MCF 10A (cell line): ENCODE results near the gene NOL4. TPM values are rescaled to one million over a fixed set of nuclear protein-coding genes. Genes with fewer than 3 reads are reported as not detected.

Experiments
- BruUV-seq: library from RNA; stranded (reverse); fragments of 400-500 nt; replicated peaks from 2 replicates; lab custom pipeline; 2021; lab: Mats Ljungman, UMichigan
- CTCF ChIA-PET: fragments of 300-600 bp; sonication (Branson Sonifier 250); formaldehyde crosslinking; extraction: SDS; loops from one replicate; lab custom pipeline; 2021; ENCODE audit warnings: antibody characterized with exemption, inconsistent platforms; lab: Yijun Ruan, JAX
- POLR2A ChIA-PET: fragments of 300-600, 350-650 bp; sonication (Branson Sonifier 250); formaldehyde crosslinking; extraction: SDS; loops from one replicate; lab custom pipeline; 2020; ENCODE audit warnings: antibody characterized with exemption, inconsistent platforms; lab: Yijun Ruan, JAX
- DNase-seq: peaks from one replicate; pipeline ENCODE4 v3.0.0-alpha.2; 2018; ENCODE audit not compliant: unreplicated experiment
- H3K27ac Mint-ChIP-seq: one replicate; pipeline ENCODE4 v1.8.0; 2022; ENCODE audit warnings: mild to moderate bottlenecking, low read depth, mixed read lengths; ENCODE audit not compliant: unreplicated experiment
- H3K27me3 Mint-ChIP-seq: one replicate; pipeline ENCODE4 v1.8.0; 2022; ENCODE audit warnings: mixed read lengths; ENCODE audit not compliant: insufficient read depth, unreplicated experiment
- H3K36me3 Mint-ChIP-seq: one replicate; pipeline ENCODE4 v1.8.0; 2022; ENCODE audit warnings: mild to moderate bottlenecking, moderate library complexity, mixed read lengths; ENCODE audit not compliant: insufficient read depth, unreplicated experiment
- H3K4me1 Mint-ChIP-seq: one replicate; pipeline ENCODE4 v1.8.0; 2022; ENCODE audit warnings: mixed read lengths; ENCODE audit not compliant: insufficient read depth, unreplicated experiment
- H3K4me3 Mint-ChIP-seq: one replicate; pipeline ENCODE4 v1.8.0; 2022; ENCODE audit warnings: mild to moderate bottlenecking, moderate library complexity, mixed read lengths; ENCODE audit not compliant: unreplicated experiment
- H3K9me3 Mint-ChIP-seq: one replicate; pipeline ENCODE4 v1.8.0; 2022; ENCODE audit warnings: mixed read lengths; ENCODE audit not compliant: unreplicated experiment
- CTCF ChIP-seq: fragments of 200-600 bp; IDR thresholded peaks from one replicate; pipeline ENCODE4 v1.8.0; 2022; ENCODE audit warnings: antibody characterized with exemption, mild to moderate bottlenecking; ENCODE audit not compliant: unreplicated experiment
- intact Hi-C: fragments of 100-400 bp; cut with micrococcal nuclease; formaldehyde crosslinking; loops from 2 replicates; pipeline ENCODE4 v1.14.1; 2022
- total RNA-seq: library from RNA; stranded (reverse); gene quantifications from 2 replicates; pipeline ENCODE4 v1.2.3, GENCODE V29; 2022

NOL4 gene
- total RNA-seq, 1 experiment from 2014 or later: not detected

- Mint-ChIP-seq H3K36me3 (no peaks in the 10 kb centered on the region), H3K9me3 (peaks cover 7% of the 10 kb centered on the region), H3K27ac (no peak overlapping the region), H3K4me1 (no peaks in the 10 kb centered on the region), H3K4me3 (no peak overlapping the region), H3K27me3 (peaks cover 17% of the 10 kb centered on the region)
- DNase-seq: no peak
- intact Hi-C loops: no loop called here
- no TSS peak for BruUV-seq
- ChIA-PET CTCF (no interaction called here), POLR2A (no interaction called here)
- TF ChIP-seq CTCF: no peak
Measured at GRCh38 chr18:34220081-34220815, 4.5 kb downstream of the NOL4 start.

- no peak for DNase-seq
- intact Hi-C loops: no loop called here
- TF ChIP-seq CTCF: no peak
- CTCF ChIA-PET: no interaction called here
- H3K27ac Mint-ChIP-seq: no peak overlapping the region
- no peaks in the 10 kb centered on the region for H3K4me1 Mint-ChIP-seq
- POLR2A ChIA-PET: no interaction called here
- H3K4me3 Mint-ChIP-seq: no peak overlapping the region
- no peaks in the 10 kb centered on the region for H3K36me3 Mint-ChIP-seq
- H3K27me3 Mint-ChIP-seq: peaks cover 16% of the 10 kb centered on the region
- no TSS peak for BruUV-seq
- peaks cover 7% of the 10 kb centered on the region for H3K9me3 Mint-ChIP-seq
Measured at GRCh38 chr18:34219651-34220050, 5.1 kb downstream of the NOL4 start.

GRCh38 chr18:34212511-34212910 is 12.2 kb downstream of the NOL4 start:
- H3K4me3 Mint-ChIP-seq: no peak overlapping the region
- TF ChIP-seq CTCF: no peak
- no peak for DNase-seq
- ChIA-PET POLR2A (no interaction called here), CTCF (no interaction called here)
- intact Hi-C loops: no loop called here
- no peaks in the 10 kb centered on the region for H3K36me3 Mint-ChIP-seq
- H3K4me1 Mint-ChIP-seq: no peaks in the 10 kb centered on the region
- no TSS peak for BruUV-seq
- peaks cover 8% of the 10 kb centered on the region for H3K9me3 Mint-ChIP-seq
- H3K27me3 Mint-ChIP-seq: no peaks in the 10 kb centered on the region
- no peak overlapping the region for H3K27ac Mint-ChIP-seq

GRCh38 chr18:34207344-34207851 is 17.3 kb downstream of the NOL4 start:
- Mint-ChIP-seq H3K9me3 (peaks cover 8% of the 10 kb centered on the region), H3K4me1 (no peaks in the 10 kb centered on the region), H3K4me3 (no peak overlapping the region), H3K36me3 (no peaks in the 10 kb centered on the region), H3K27ac (no peak overlapping the region), H3K27me3 (no peaks in the 10 kb centered on the region)
- ChIA-PET CTCF (no interaction called here), POLR2A (no interaction called here)
- DNase-seq: no peak
- BruUV-seq: no TSS peak
- TF ChIP-seq CTCF: no peak
- intact Hi-C loops: no loop called here
